ENCODE data around the gene AFG1L. TPM values are rescaled to one million over a fixed set of nuclear protein-coding genes. Genes with fewer than 3 reads are reported as not detected.
"Not testable (repeated sequence)": the region's sequence is repeated elsewhere in the genome, so short reads cannot be mapped to it uniquely, and the experiment has no call there.

Gene AFG1L
- total and polyA plus RNA-seq, 2 donors: 3.9 to 9.8 TPM

GRCh38 chr6:108559884-108560462 lies 265.1 kb downstream of the AFG1L start:
- Histone ChIP-seq H3K4me1 (ENCODE audit: control insufficient read depth in 2 of 2, insufficient read depth in 2 of 2, low read length in 2 of 2) (peaks cover 16 to 27% of the 10 kb centered on the region in 2 donors), H3K36me3 (ENCODE audit: control insufficient read depth in 2 of 2, insufficient read depth in 2 of 2, low read length in 1 of 2) (peaks cover 5 to 9% of the 10 kb centered on the region in 2 donors), H3K4me3 (ENCODE audit: low read length in 2 of 2) (peak overlapping the region; percentile 83 to 88), H3K27me3 (ENCODE audit: control insufficient read depth in 2 of 2, insufficient read depth in 1 of 2, low read length in 1 of 2) (peaks cover 0 to 12% of the 10 kb centered on the region in 2 donors), H3K27ac (ENCODE audit: low read depth in 1 of 2, low read length in 1 of 2) (peak overlapping the region; percentile 80 to 98), H3K9me3 (ENCODE audit: control insufficient read depth in 2 of 2, insufficient read depth in 1 of 2, low read length in 1 of 2) (peaks cover 0 to 6% of the 10 kb centered on the region in 2 donors)
- WGBS: under 1% methylated on average over 64 of the region's 64 CpGs
- DNase-seq (ENCODE audit: low read depth in 6 of 9, low spot score in 9 of 9): peak in 1 of 9 donors; percentile 43

DNA sequence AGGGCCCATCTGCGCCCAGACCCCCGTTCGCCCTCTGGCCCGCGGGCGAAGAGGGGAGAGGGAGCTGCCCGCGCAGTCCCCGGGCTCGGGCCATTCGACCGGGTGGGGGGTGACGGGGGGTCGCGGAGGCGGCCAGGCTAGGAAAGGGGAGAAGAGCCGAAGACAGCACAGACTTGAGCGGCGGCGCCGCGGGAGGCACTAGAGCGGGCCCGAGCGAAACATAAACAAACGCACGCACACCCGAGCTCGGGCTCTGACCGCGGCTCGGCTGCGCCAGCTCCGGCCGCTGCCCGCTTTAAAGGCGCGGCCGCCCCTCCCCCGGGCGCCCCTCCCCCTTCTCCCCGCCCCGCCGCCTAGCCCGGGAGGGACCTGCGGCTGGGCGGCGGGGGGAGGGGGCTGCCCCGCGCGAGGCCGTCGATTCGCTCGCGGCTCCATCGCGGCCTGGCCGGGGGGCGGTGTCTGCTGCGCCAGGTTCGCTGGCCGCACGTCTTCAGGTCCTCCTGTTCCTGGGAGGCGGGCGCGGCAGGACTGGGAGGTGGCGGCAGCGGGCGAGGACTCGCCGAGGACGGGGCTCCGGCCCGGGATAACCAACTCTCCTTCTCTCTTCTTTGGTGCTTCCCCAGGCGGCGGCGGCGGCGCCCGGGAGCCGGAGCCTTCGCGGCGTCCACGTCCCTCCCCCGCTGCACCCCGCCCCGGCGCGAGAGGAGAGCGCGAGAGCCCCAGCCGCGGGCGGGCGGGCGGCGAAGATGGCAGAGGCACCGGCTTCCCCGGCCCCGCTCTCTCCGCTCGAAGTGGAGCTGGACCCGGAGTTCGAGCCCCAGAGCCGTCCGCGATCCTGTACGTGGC lies 265.8 kb downstream of the AFG1L start, which contains the start of gene FOXO3:
FOXO3 (plus strand) TSS at position 455 of the 846 bp plus-strand sequence; CDS start at position 747, 292 bp downstream.
- peak within 1 kb of the TSS; percentile 80 to 98 for H3K27ac ChIP-seq (ENCODE audit: low read depth in 1 of 2, low read length in 1 of 2)
- WGBS: 2% methylated on average over 109 of the region's 110 CpGs
- peaks cover 22 to 33% of the 10 kb centered on the region in 2 donors for H3K4me1 ChIP-seq (ENCODE audit: control insufficient read depth in 2 of 2, insufficient read depth in 2 of 2, low read length in 2 of 2)
- H3K4me3 ChIP-seq (ENCODE audit: low read length in 2 of 2): peak within 1 kb of the TSS; percentile 83 to 88
- peaks cover 0 to 12% of the 10 kb centered on the region in 2 donors for H3K27me3 ChIP-seq (ENCODE audit: control insufficient read depth in 2 of 2, insufficient read depth in 1 of 2, low read length in 1 of 2)
- peaks cover 5 to 9% of the 10 kb centered on the region in 2 donors for H3K36me3 ChIP-seq (ENCODE audit: control insufficient read depth in 2 of 2, insufficient read depth in 2 of 2, low read length in 1 of 2)
- peak in 4 of 9 donors; percentile 45 to 72 (median 52) for DNase-seq (ENCODE audit: low read depth in 6 of 9, low spot score in 9 of 9)
- peaks cover 0 to 6% of the 10 kb centered on the region in 2 donors for H3K9me3 ChIP-seq (ENCODE audit: control insufficient read depth in 2 of 2, insufficient read depth in 1 of 2, low read length in 1 of 2)

DNA sequence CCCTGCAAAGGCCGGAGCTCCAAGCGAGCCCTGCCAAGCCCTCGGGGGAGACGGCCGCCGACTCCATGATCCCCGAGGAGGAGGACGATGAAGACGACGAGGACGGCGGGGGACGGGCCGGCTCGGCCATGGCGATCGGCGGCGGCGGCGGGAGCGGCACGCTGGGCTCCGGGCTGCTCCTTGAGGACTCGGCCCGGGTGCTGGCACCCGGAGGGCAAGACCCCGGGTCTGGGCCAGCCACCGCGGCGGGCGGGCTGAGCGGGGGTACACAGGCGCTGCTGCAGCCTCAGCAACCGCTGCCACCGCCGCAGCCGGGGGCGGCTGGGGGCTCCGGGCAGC lies 266.4 kb downstream of the AFG1L start:
- H3K9me3 ChIP-seq (ENCODE audit: control insufficient read depth in 2 of 2, insufficient read depth in 1 of 2, low read length in 1 of 2); H3K36me3 ChIP-seq (ENCODE audit: control insufficient read depth in 2 of 2, insufficient read depth in 2 of 2, low read length in 1 of 2); DNase-seq (ENCODE audit: low read depth in 6 of 9, low spot score in 9 of 9); H3K27ac ChIP-seq (ENCODE audit: low read depth in 1 of 2, low read length in 1 of 2): not testable (repeated sequence)
- WGBS: 21% methylated on average over 26 of the region's 40 CpGs
- peaks cover 0 to 12% of the 10 kb centered on the region in 2 donors for H3K27me3 ChIP-seq (ENCODE audit: control insufficient read depth in 2 of 2, insufficient read depth in 1 of 2, low read length in 1 of 2)
- peaks cover 24 to 35% of the 10 kb centered on the region in 2 donors for H3K4me1 ChIP-seq (ENCODE audit: control insufficient read depth in 2 of 2, insufficient read depth in 2 of 2, low read length in 2 of 2)
- peak overlapping the region; percentile 83 to 88 for H3K4me3 ChIP-seq (ENCODE audit: low read length in 2 of 2)

DNA sequence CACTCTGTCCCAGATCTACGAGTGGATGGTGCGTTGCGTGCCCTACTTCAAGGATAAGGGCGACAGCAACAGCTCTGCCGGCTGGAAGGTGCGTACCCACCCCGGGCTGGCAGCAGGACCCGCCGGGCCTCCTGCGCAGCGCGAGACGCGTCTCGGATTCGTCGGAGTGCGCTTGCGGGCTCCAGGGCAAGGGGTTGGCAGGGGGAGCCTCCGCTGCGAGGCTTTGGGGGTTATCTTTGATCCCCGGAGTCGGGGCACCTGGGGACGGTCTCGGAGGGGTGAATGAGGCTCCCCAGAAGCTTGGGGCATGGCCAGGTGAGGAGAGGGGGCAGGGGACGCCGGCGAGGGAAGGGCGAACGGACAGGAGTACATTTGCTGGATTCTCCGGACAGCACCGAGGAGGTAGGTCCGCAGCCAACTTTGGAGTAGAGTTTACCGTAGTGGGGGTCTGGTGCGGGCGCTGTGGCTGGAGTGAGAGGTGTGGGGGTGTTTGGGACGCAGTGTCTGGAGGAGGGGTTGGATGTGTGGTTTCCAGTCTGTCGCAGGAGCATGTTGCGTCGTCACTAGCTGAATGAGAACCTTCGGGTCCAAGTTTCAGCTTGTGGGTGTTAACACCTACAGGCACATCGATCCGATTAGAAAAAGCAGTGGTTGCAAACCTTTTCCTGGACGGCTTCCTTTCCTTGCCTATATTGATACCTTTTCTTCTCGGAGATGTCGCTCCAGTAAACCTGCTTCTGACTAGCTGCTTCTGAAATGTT lies 267.1 kb downstream of the AFG1L start:
- DNase-seq (ENCODE audit: low read depth in 6 of 9, low spot score in 9 of 9): peak in 2 of 9 donors; percentile 33 to 44

GRCh38 chr6:108562503-108562993 lies 267.7 kb downstream of the AFG1L start:
- Histone ChIP-seq H3K4me3 (ENCODE audit: low read length in 2 of 2) (peak overlapping the region; percentile 29 to 44), H3K27ac (ENCODE audit: low read depth in 1 of 2, low read length in 1 of 2) (peak overlapping the region in 1 of 2 donors; percentile 37), H3K27me3 (ENCODE audit: control insufficient read depth in 2 of 2, insufficient read depth in 1 of 2, low read length in 1 of 2) (peaks cover 0 to 12% of the 10 kb centered on the region in 2 donors), H3K4me1 (ENCODE audit: control insufficient read depth in 2 of 2, insufficient read depth in 2 of 2, low read length in 2 of 2) (peaks cover 22 to 34% of the 10 kb centered on the region in 2 donors), H3K36me3 (ENCODE audit: control insufficient read depth in 2 of 2, insufficient read depth in 2 of 2, low read length in 1 of 2) (peaks cover 10 to 15% of the 10 kb centered on the region in 2 donors), H3K9me3 (ENCODE audit: control insufficient read depth in 2 of 2, insufficient read depth in 1 of 2, low read length in 1 of 2) (no peaks in the 10 kb centered on the region)
- DNase-seq (ENCODE audit: low read depth in 6 of 9, low spot score in 9 of 9): peak in 1 of 9 donors; percentile 42
- 76% methylated on average over 17 of the region's 17 CpGs for WGBS

More for the DNA sequence above, 267.1 kb downstream of the AFG1L start:
- H3K27me3 ChIP-seq (ENCODE audit: control insufficient read depth in 2 of 2, insufficient read depth in 1 of 2, low read length in 1 of 2): peaks cover 0 to 12% of the 10 kb centered on the region in 2 donors
- peak overlapping the region; percentile 4 to 37 for H3K27ac ChIP-seq (ENCODE audit: low read depth in 1 of 2, low read length in 1 of 2)
- peak overlapping the region; percentile 29 to 44 for H3K4me3 ChIP-seq (ENCODE audit: low read length in 2 of 2)
- WGBS: 80% methylated on average over 46 of the region's 46 CpGs
- H3K4me1 ChIP-seq (ENCODE audit: control insufficient read depth in 2 of 2, insufficient read depth in 2 of 2, low read length in 2 of 2): peaks cover 28 to 36% of the 10 kb centered on the region in 2 donors
- peaks cover 0 to 6% of the 10 kb centered on the region in 2 donors for H3K9me3 ChIP-seq (ENCODE audit: control insufficient read depth in 2 of 2, insufficient read depth in 1 of 2, low read length in 1 of 2)
- peaks cover 6 to 9% of the 10 kb centered on the region in 2 donors for H3K36me3 ChIP-seq (ENCODE audit: control insufficient read depth in 2 of 2, insufficient read depth in 2 of 2, low read length in 1 of 2)

DNA sequence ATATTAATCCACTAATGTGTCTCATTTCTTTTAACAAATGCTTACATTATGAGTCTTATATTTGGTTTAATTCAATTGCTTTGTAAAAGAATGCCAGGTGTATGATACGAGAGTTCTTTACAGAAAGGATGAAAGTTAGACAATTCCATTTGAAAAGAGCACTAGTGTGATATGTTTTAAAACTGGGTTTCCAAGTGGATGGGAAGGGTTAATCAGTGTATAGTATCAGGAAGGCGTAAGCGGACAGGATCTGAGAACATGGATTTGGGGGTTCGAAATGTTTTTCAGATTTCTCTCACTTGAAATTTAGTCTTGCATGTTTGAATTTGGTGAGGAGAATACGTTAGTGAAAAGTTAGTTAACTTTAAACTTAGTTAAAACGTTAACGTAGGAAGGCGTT lies 268.4 kb downstream of the AFG1L start:
- peaks cover 10 to 16% of the 10 kb centered on the region in 2 donors for H3K36me3 ChIP-seq (ENCODE audit: control insufficient read depth in 2 of 2, insufficient read depth in 2 of 2, low read length in 1 of 2)
- no peak overlapping the region for H3K27ac ChIP-seq (ENCODE audit: low read depth in 1 of 2, low read length in 1 of 2)
- H3K4me3 ChIP-seq (ENCODE audit: low read length in 2 of 2): no peak overlapping the region
- no peak for DNase-seq (ENCODE audit: low read depth in 6 of 9, low spot score in 9 of 9)
- H3K4me1 ChIP-seq (ENCODE audit: control insufficient read depth in 2 of 2, insufficient read depth in 2 of 2, low read length in 2 of 2): peaks cover 26 to 36% of the 10 kb centered on the region in 2 donors
- peaks cover 0 to 12% of the 10 kb centered on the region in 2 donors for H3K27me3 ChIP-seq (ENCODE audit: control insufficient read depth in 2 of 2, insufficient read depth in 1 of 2, low read length in 1 of 2)
- H3K9me3 ChIP-seq (ENCODE audit: control insufficient read depth in 2 of 2, insufficient read depth in 1 of 2, low read length in 1 of 2): no peaks in the 10 kb centered on the region
- 97% methylated on average over 8 of the region's 8 CpGs for WGBS

GRCh38 chr6:108564178-108564577 lies 269.3 kb downstream of the AFG1L start:
- Histone ChIP-seq H3K36me3 (ENCODE audit: control insufficient read depth in 2 of 2, insufficient read depth in 2 of 2, low read length in 1 of 2) (peaks cover 14 to 19% of the 10 kb centered on the region in 2 donors), H3K27ac (ENCODE audit: low read depth in 1 of 2, low read length in 1 of 2) (no peak overlapping the region), H3K4me3 (ENCODE audit: low read length in 2 of 2) (no peak overlapping the region), H3K4me1 (ENCODE audit: control insufficient read depth in 2 of 2, insufficient read depth in 2 of 2, low read length in 2 of 2) (peaks cover 30 to 40% of the 10 kb centered on the region in 2 donors), H3K27me3 (ENCODE audit: control insufficient read depth in 2 of 2, insufficient read depth in 1 of 2, low read length in 1 of 2) (peaks cover 0 to 12% of the 10 kb centered on the region in 2 donors), H3K9me3 (ENCODE audit: control insufficient read depth in 2 of 2, insufficient read depth in 1 of 2, low read length in 1 of 2) (no peaks in the 10 kb centered on the region)
- WGBS: 74% methylated on average over 3 of the region's 3 CpGs
- DNase-seq (ENCODE audit: low read depth in 6 of 9, low spot score in 9 of 9): no peak

DNA sequence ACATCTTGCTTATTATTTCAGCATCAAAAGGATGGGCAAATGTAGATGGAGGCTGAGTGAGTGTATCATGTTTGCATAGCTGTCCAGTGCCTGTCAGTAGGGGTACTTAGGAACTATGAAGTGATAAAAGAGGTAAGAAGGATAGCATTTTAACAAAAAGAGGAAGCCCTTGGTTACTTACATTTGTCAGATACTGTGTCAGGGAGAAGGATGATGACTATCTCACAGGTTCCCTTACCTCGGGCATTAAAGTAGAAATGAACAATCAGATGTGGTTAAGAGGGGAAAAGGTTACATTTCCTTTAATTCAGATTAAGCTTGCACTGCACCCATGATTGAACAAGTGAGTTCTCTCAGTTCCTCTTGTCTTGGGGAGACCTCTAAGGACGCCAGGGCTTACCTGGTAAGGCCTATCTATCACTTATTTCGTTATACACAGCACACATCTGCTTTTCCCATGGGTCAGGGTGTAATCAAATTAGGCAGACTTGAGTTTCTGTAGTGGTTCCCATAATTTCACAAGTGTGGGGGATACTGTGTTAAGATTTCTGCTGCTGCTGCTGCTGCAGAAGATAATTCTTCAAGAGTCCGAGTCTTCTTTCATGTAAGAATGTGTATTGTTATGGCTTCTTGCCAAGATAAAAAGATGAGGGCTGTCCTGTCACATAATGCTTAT lies 270.4 kb downstream of the AFG1L start:
- DNase-seq (ENCODE audit: low read depth in 6 of 9, low spot score in 9 of 9): peak in 4 of 9 donors; percentile 41 to 84 (median 56)
- H3K9me3 ChIP-seq (ENCODE audit: control insufficient read depth in 2 of 2, insufficient read depth in 1 of 2, low read length in 1 of 2): no peaks in the 10 kb centered on the region
- peak overlapping the region in 1 of 2 donors; percentile 25 for H3K4me3 ChIP-seq (ENCODE audit: low read length in 2 of 2)
- 19% methylated on average over 4 of the region's 4 CpGs for WGBS
- H3K4me1 ChIP-seq (ENCODE audit: control insufficient read depth in 2 of 2, insufficient read depth in 2 of 2, low read length in 2 of 2): peaks cover 30 to 40% of the 10 kb centered on the region in 2 donors
- H3K27ac ChIP-seq (ENCODE audit: low read depth in 1 of 2, low read length in 1 of 2): peak overlapping the region; percentile 29 to 52
- H3K27me3 ChIP-seq (ENCODE audit: control insufficient read depth in 2 of 2, insufficient read depth in 1 of 2, low read length in 1 of 2): peaks cover 0 to 11% of the 10 kb centered on the region in 2 donors
- peaks cover 22 to 23% of the 10 kb centered on the region in 2 donors for H3K36me3 ChIP-seq (ENCODE audit: control insufficient read depth in 2 of 2, insufficient read depth in 2 of 2, low read length in 1 of 2)
